LHCN-M2 (cell line): ENCODE measurements around the gene AMH. TPM values are rescaled to one million over a fixed set of nuclear protein-coding genes. Genes with fewer than 3 reads are reported as not detected.

Source experiments
- DNase-seq: peaks from one replicate; pipeline ENCODE4 v3.0.0-alpha.2; 2012; ENCODE audit warnings: low read depth
- total RNA-seq: library from RNA; depleted of rRNA; stranded (reverse); fragments of >200 nt; gene quantifications from 2 replicates; pipeline ENCODE4 v1.2.3, GENCODE V29; 2014

AMH gene
- total RNA-seq, 1 experiment from 2014 or later: 13.8 TPM

DNA sequence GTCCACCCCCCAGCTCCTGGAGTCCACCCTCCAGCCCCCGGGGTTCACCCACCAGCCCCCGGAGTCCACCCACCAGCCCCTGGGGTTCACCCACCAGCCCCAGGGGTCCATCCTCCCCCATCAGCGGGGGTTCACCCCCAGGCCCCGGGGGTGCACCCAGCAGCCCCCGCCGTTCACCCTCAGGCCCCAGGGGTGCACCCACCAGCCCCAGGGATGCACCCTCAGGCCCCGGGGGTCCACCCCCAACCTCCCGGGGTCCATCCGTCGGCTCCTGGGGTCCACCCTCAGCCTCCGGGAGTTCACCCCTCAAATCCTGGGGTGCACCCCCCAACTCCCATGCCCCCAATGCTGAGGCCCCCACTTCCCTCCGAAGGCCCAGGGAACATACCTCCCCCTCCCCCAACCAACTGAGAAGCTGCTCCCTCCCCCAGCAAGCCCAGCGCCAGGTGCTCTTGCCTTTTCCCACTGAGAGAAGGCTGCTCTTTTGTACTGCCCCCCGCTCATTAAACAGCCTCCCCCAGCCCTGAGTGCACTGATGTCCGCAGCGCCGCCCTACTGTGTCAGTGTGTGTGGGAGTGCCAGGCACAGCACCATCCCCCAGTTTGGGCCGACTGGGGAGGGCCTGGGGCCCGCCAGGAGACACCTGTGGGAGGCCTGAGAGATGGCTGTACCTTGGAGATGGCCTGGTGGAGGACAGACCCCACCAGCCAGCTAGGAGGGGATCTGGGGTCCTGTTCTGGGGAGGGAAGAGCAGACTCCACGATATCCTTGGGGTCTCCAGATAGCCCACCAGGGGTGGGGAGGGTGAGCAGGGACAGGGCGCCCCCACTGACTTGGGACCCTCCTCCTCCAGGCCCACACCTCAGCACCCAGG, 750 bp upstream of the AMH start:
- no peak for DNase-seq

DNA sequence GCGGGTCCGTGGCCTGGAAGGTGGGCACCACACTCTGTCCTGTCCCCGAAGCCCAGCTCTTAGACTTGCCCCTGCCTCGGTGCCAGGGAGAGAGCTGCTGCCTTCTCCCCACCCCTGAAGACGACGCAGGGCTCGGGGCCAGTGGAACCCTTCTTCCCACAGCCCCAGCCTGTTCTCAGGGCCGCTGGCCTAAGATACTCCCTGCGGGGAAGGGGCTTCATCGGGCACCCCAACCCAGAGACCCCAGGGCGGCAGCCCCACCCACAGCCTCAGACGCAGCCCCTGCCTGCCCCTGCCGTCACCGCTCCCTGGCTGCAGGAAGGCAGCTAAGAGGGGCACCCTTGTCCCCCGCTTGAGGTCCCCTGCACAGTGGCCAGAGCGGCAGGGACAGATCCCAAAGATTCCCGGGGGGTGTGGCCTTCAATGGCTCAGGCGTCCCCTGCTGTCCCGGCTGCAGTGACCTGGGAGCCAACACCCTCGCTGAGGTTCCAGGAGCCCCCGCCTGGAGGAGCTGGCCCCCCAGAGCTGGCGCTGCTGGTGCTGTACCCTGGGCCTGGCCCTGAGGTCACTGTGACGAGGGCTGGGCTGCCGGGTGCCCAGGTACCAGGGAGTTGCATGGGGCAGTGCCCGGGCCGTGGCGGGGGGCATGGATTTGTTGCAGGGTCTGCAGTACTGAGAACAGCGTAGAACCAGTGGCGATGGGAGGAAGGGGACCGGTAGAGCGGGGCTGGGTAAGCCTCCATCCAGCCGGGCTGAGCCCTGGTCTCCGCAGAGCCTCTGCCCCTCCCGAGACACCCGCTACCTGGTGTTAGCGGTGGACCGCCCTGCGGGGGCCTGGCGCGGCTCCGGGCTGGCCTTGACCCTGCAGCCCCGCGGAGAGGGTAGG, 1.0 kb downstream of the AMH start:
- DNase-seq: no peak

DNA sequence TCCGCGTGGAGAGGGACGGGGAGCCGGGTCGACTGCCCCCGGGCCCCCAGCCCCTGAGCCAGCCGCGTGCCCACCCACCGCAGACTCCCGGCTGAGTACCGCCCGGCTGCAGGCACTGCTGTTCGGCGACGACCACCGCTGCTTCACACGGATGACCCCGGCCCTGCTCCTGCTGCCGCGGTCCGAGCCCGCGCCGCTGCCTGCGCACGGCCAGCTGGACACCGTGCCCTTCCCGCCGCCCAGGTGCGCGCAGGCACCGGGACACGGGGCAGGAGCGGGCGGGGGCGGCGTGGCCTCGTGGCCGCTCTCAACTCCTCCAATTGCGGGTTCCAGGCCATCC, 1.6 kb downstream of the AMH start:
- DNase-seq: no peak

DNA sequence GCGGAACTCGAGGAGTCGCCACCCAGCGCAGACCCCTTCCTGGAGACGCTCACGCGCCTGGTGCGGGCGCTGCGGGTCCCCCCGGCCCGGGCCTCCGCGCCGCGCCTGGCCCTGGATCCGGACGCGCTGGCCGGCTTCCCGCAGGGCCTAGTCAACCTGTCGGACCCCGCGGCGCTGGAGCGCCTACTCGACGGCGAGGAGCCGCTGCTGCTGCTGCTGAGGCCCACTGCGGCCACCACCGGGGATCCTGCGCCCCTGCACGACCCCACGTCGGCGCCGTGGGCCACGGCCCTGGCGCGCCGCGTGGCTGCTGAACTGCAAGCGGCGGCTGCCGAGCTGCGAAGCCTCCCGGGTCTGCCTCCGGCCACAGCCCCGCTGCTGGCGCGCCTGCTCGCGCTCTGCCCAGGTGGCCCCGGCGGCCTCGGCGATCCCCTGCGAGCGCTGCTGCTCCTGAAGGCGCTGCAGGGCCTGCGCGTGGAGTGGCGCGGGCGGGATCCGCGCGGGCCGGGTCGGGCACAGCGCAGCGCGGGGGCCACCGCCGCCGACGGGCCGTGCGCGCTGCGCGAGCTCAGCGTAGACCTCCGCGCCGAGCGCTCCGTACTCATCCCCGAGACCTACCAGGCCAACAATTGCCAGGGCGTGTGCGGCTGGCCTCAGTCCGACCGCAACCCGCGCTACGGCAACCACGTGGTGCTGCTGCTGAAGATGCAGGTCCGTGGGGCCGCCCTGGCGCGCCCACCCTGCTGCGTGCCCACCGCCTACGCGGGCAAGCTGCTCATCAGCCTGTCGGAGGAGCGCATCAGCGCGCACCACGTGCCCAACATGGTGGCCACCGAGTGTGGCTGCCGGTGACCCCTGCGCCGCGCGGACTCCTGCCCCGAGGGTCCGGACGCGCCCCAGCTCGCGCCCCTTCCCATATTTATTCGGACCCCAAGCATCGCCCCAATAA, 2.3 kb downstream of the AMH start:
- DNase-seq: no peak

DNA sequence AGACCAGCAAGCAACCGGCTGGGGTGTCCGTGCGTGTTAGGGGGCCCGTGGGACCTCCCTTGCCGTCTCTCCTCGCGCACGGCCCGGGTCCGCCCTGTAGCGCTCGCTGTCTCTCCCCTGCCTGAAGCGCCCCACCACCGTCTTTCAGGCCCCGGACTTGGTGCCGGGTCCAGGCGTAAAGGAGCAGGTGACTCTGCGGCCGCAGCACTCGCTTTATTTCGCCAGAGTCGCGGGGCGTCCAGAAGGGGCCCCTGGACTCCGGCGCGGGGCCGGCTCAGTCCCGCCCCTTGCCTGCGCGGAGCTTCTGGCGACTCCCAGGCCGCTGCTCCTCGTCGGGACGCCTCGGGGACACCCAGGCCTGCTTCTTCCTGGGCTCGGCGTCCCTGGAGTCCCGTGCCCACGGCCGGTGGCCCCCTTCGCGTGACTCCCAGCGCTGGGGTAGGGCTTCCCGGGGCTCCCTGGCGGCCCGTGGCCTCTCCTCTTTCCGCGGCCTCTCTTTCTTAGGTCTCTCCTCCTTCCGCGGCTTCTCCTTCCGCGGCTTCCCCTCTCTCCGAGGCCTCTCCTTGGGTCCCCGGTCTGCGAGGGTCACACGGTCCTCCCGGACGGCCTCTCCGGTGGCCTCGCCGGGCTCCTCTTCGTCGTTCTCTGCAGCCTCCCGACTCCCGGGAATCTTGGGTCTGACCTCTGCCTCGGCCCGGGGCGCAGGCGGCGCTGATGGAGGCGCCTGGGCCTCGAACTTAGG, 3.1 kb downstream of the AMH start:
- no peak for DNase-seq

DNA sequence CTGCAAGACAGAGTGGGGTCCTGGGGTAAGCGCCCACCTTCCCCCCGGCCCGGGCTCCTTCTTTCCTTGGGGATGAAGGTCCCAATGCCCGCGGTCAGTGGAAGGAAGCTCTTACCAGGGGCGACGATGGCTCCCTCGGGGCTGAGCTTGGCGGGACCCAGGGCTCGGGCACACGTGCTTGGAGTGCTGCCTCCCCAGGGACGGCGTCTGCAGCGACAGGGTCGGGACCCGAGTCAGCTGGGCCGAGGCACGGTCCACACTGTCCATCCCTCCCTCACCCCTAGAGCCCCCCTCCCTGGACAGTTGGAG, 3.6 kb downstream of the AMH start:
- DNase-seq: no peak

DNA sequence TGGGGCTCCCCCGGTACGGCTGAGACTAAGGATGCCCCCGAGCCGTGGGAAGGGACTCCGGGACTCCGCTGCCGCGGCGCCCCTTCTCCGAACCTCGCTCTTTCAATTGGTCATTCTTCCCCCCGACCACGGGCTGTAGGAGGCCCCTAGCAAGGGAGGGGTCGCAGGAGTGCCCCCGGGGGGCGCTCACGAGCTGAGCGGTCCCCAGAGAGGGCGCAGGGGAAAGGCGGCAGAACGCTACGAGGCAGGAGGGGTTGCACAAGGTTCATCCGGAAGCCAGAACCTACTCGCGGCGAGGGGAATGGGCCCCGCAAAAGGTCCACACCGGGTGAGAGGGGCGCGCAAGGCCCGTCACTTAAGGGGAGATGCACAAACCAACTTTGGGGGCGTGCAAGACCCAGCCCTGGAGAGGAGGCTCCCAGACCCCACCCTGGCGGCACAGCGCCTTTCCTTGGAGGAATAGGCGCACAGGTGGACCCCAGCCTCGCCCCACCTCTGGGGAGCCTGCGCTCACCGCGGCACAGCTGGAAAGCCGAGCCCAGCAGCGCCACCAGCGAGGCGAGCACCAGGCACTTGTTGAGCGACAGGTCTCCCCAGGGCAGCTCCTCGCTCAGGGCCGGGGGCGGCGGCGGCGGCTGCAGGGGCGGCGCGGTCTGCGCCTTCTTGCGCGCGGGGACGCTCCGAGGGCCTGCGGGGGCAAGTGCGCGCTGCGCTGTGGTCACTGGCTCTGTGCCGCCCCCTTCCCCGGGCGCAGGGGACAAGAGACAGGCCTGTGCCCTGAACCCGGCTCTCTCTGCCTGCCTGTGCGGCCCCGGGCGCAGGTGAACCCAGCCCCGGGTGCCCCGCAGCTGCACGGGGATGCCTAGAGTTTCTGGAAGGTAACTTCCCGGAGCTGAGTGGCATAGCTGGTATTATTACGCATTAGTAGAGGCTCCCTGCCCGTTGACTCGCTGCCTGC, 4.3 kb downstream of the AMH start:
- no peak for DNase-seq

DNA sequence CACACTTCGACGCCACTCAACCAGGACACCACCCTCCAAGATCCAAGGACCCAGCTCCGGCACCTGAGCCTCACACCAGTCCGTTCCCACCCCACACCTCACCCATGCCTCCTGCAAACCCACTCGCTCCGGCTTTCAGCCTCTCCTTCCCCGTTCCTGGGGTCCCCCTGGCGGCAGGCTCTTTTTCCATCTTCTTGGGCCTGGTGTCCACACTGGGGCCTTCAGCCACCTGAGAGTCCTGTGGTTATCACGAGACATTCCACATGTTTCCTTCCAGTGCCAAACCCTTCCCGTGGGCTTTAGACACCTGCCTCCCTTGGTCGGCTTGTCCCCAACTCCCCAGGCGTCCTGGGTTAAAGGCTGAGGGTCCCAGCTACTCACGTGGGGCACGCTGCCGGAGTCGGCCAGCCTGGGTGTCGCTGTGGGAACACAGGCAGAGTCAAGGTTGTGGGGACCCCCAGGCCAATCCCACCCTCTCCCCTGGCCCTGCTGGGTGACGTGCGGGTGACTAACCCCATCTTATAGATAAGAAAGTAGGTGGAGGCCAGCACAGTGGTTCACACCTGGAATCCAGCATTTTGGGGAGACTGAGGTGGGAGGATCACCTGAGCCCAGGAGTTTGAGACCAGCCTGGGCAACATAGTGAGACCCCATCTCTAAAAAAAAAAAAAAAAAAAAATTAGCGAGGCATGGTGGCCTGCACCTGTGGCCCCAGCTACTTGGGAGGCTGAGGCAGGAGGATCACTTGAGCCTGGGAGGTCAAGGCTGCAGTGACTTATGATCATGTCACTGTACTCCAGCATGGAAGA, 5.1 kb downstream of the AMH start:
- DNase-seq: no peak

DNA sequence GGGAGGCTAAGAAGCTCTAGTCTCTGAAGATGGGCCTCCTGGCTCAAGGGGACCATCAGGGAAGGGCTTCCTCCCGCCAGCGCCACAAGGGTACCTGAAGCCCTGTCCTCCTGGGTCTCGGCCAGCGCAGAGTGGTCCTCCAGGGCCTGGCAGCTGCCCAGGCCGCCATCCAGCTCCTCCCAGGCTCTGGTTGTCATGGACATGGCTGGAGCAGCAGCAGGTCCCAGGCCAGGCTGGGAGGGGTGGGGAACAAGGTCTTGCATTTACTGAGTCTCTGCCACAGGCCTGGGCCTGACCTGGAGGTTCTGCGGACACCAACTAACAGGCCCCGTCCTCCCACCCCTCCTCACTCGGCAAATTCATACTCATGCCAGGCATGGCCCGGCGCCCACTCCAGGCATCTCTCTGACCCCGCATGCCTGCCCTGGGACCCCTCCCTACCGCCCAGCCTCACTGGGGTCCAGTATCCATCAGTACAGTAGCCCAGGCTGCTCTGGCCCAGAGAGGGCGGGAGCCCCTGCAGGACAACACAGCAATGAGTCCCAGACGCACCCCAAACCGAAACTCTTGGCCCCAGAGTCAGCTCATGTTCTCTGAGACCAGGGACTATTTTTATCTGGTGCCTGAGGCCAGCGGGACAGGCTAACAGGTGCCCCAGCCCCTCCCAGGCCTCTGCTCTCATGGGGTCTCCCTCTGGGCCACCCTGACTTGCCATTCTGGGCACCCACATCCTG, 6.2 kb downstream of the AMH start:
- DNase-seq: peak; percentile 57

DNA sequence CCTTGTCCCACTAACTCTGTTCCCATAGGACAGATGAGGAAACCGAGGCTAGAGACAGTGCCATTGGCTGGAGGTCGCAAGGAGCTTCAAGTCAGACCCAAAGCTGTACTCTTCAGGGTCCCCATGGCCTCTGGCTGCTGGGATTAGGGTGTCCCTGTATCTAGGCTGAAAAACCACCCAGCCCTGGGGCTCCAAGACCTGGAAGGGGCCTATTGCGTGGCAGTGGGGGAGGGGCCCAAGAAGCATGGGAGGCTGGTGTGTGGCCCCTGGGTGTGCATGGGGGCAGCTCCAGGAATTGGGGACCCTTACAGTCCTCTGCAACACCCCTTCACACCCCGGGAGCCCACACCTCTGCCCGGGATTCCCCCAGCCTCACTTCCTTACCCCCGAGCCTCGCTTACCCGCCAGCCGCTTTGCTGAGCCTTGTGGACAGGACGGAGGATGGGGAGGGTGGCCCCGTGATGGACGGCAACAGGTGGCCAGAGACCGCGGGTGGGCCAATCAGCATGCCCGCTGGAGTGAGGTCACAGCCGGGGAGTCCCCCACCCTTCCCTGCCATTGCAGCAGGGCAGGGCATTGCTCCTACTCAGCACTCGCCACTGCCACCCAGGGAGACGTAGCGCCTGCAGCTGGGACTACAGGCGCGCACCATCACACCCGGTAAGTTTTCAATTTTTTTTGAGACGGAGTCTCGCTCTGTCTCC, 7.0 kb downstream of the AMH start, which contains the start of gene JSRP1:
TSS of gene JSRP1 (minus strand) at position 436 of the 704 bp plus-strand sequence. CDS start 1,103 bp downstream, outside the sequence.
- DNase-seq: peak; percentile 97

DNA sequence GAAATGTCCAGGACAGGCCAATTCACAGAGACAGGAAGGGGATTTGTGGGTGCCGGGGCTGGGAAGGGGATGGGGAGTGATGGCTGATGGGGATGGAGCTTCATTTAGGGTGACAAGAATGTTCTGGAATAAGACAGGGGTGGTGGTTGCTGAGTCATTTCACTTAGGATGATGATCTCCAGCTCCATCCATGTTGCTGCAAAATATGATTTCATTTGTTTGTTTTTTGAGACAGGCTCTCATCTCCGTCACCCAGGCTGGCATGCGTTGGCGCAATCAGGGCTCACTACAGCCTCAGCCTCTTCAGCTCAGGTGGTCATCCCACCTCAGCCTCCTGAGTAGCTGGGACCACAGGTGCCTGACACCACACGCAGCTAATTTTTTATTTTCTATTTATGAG, 10.2 kb downstream of the AMH start:
- DNase-seq: peak; percentile 62

DNA sequence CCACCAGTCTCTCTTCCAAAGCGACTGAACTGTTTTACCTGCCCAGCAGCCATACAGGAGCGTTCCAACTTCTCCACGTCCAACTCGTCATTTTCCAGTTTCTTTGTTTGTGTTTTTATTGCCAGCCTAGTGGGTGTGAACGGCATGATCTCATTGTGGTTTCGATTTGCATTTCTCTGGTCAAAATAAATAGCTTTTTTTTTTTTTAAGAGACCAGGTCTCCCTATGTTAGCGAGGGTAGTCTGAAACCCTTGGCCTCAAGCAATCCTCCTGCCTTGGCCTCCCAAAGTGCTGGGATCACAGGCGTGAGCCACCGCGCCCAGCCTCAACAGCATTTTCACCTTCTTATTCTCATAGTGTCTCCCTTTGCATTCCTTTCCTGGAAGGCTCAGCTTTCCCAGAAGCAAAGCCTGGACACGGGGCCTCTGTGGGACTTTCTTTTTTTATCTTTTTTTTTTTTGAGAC, 11.2 kb downstream of the AMH start:
- peak; percentile 48 for DNase-seq

DNA sequence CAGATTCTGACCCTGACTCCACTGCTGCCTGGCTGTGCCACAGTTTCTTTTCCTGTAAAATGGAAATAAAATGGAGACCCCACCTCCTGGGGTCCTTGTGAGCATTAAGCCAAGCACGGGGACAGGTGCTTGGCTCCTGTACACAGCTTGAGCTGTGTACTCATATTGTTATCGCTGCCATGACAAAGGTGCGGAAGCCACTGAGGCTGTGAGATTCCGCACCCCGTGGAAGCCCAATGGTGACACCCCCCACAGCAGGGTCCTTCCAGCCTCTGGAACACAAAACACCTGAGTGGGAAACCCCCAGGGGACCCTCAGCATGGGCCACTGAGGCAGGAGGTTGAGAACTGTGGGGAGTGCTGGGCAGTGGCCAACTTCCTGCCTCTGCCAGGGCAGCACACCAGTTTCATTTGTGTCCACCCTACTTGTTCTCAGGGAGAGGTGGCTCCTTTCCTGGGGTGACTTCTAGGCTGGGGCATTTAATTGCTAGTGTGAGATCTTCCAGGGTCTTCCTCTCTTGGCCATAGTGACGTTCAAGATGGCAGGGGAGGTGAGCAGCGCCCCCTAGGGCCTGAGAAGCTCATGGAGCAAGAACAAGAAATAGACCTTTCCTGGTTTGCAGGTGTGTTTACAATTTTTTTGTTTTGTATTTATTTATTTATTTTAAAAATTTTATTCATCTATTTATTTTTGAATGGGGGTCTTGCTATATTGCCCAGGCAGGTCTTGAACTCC, 12.5 kb downstream of the AMH start:
- no peak for DNase-seq

DNA sequence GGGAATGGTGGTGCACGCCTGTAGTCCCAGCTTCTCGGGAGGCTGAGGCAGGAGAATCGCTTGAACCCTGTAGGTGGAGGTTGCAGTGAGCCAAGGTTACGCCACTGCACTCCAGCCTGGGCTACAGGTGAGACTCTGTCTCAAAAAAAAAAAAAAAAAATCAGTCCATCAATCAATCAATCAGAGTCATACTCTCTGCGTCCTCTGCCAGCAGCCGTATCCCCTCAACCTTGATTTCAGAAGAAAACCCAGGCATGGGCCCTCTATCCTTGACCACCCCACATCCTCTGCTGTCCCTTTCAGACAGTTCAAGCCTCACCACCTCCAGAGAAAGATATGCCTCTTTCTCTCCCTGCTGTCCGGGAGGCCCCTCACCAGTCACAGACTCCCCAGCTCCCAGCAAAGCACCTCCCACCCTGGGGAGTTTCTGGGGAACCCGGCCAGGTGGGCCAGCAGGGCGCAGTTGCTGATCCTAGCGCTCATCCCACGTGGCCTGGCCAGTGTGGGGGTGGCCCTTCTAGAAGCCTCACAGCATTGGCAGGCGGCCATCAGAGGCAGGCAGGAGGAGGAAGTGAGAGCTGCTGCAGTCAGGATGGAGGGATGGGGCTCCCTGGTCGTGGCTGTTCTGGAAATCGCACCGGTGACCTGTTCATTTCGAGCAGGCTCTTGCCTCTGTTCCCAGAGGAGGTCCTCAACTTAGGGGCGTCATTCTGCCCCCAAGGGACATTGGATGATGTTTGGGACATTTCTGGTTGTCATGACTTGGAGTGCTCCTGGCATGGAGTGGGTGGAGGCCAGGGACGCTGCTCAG, 17.3 kb downstream of the AMH start:
- peak; percentile 71 for DNase-seq

DNA sequence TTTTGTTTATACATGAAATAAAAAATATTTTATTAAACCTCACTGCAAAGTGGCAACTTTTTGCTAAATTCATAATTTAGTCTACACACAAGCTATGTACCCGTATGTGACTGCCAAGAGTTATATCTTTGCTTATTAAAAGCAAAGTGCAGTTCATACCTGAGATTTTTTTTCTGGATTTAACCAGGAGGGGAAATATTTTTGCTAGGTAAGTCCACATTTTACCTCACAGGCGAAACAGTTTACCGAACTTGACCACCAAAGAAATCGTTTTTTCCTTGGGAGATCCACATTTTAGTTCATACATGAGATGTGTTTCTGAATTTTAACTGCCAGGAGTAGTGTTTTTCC, 19.3 kb downstream of the AMH start:
- no peak for DNase-seq

DNA sequence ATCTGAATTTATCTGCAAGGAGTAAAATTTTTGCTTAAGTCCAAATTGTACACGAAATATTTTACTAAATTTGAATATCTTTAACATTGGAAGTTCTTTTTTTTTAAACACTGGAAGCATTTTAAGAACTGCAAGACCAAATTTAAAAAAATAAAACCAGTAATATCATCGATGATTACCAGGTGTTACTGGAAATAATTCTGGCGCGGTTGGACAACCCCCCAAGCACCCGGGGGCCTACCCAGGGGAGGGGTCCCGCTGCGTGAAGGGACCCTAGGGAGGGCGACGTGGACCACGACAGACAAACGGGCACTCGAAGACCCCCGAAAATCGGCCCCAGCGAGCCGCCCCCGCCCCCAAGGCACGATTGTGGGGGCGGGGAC, 19.7 kb downstream of the AMH start:
- DNase-seq: no peak
